ENCODE results near the gene ZRANB3.

- TF ChIP-seq ZFP37 (tag by site-specific recombination; IDR thresholded peaks at IDR 0.05) (no peak), YY1 (tag by site-specific recombination; IDR thresholded peaks at IDR 0.05) (no peak), ZNF529 (tag by site-specific recombination; IDR thresholded peaks at IDR 0.05; ENCODE audit: insufficient replicate concordance) (no peak), ZNF114 (tag by site-specific recombination; IDR thresholded peaks at IDR 0.05) (no peak), ZNF513 (tag by site-specific recombination; IDR thresholded peaks at IDR 0.05) (no peak), PRDM6 (tag by site-specific recombination; IDR thresholded peaks at IDR 0.05) (no peak), ZIC2 (tag by site-specific recombination; IDR thresholded peaks at IDR 0.05) (no peak), GLIS2 (tag by site-specific recombination; IDR thresholded peaks at IDR 0.05) (no peak), ZBTB8A (tag by site-specific recombination; IDR thresholded peaks at IDR 0.05) (no peak), ZBTB49 (tag by site-specific recombination; IDR thresholded peaks at IDR 0.05; ENCODE audit: low read depth) (no peak), ZNF549 (tag by site-specific recombination; IDR thresholded peaks at IDR 0.05) (no peak)
- TF ChIP-seq, protein P1, sequence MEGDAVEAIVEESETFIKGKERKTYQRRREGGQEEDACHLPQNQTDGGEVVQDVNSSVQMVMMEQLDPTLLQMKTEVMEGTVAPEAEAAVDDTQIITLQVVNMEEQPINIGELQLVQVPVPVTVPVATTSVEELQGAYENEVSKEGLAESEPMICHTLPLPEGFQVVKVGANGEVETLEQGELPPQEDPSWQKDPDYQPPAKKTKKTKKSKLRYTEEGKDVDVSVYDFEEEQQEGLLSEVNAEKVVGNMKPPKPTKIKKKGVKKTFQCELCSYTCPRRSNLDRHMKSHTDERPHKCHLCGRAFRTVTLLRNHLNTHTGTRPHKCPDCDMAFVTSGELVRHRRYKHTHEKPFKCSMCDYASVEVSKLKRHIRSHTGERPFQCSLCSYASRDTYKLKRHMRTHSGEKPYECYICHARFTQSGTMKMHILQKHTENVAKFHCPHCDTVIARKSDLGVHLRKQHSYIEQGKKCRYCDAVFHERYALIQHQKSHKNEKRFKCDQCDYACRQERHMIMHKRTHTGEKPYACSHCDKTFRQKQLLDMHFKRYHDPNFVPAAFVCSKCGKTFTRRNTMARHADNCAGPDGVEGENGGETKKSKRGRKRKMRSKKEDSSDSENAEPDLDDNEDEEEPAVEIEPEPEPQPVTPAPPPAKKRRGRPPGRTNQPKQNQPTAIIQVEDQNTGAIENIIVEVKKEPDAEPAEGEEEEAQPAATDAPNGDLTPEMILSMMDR (tag by site-specific recombination; IDR thresholded peaks at IDR 0.05): no peak
- TF ChIP-seq, protein P2, sequence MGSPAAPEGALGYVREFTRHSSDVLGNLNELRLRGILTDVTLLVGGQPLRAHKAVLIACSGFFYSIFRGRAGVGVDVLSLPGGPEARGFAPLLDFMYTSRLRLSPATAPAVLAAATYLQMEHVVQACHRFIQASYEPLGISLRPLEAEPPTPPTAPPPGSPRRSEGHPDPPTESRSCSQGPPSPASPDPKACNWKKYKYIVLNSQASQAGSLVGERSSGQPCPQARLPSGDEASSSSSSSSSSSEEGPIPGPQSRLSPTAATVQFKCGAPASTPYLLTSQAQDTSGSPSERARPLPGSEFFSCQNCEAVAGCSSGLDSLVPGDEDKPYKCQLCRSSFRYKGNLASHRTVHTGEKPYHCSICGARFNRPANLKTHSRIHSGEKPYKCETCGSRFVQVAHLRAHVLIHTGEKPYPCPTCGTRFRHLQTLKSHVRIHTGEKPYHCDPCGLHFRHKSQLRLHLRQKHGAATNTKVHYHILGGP (tag by site-specific recombination; IDR thresholded peaks at IDR 0.05): no peak
- TF ChIP-seq, protein P3, sequence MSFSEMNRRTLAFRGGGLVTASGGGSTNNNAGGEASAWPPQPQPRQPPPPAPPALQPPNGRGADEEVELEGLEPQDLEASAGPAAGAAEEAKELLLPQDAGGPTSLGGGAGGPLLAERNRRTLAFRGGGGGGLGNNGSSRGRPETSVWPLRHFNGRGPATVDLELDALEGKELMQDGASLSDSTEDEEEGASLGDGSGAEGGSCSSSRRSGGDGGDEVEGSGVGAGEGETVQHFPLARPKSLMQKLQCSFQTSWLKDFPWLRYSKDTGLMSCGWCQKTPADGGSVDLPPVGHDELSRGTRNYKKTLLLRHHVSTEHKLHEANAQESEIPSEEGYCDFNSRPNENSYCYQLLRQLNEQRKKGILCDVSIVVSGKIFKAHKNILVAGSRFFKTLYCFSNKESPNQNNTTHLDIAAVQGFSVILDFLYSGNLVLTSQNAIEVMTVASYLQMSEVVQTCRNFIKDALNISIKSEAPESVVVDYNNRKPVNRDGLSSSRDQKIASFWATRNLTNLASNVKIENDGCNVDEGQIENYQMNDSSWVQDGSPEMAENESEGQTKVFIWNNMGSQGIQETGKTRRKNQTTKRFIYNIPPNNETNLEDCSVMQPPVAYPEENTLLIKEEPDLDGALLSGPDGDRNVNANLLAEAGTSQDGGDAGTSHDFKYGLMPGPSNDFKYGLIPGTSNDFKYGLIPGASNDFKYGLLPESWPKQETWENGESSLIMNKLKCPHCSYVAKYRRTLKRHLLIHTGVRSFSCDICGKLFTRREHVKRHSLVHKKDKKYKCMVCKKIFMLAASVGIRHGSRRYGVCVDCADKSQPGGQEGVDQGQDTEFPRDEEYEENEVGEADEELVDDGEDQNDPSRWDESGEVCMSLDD (tag by site-specific recombination; IDR thresholded peaks at IDR 0.05): no peak
Observed at GRCh38 chr2:135257383-135258090, 273.5 kb downstream of the ZRANB3 start.
